K562 (cell line): Measurements from ENCODE around the gene HCFC1R1. TPM values are rescaled to one million over a fixed set of nuclear protein-coding genes. Genes with fewer than 3 reads are reported as not detected.

ENCODE experiments used
- ESRRA ChIP-seq: fragments of 450-650 bp; IDR thresholded peaks from 2 replicates; pipeline ENCODE4 v1.6.1; 2014; ENCODE audit warnings: low read depth, mild to moderate bottlenecking, moderate library complexity, borderline replicate concordance
- ETV6 ChIP-seq, 3 experiments: fragments of 150-350 bp in 1 of 3; sonication (generic) in 1 of 3; formaldehyde crosslinking in 1 of 3; IDR thresholded peaks; 2 replicates each; pipeline versions ENCODE4 v1.6.1 to v1.8.0; 2014 to 2022; ENCODE audit warnings: borderline replicate concordance in 2 of 3, low read depth in 2 of 3, antibody characterized with exemption in 1 of 3, low read length in 1 of 3, mild to moderate bottlenecking in 1 of 3, missing genetic modification reagents in 1 of 3
- HLTF ChIP-seq: fragments of 450-650 bp; IDR thresholded peaks from 2 replicates; pipeline ENCODE4 v1.6.1; 2016
- HMGN3 ChIP-seq: IDR thresholded peaks from 2 replicates; pipeline ENCODE4 v1.6.1; 2011; ENCODE audit warnings: borderline replicate concordance, low read depth, mild to moderate bottlenecking, mixed read lengths, low read length; ENCODE audit not compliant: insufficient read length; ENCODE audit errors: extremely low read depth
- IFI16 ChIP-seq: fragments of 250-450 bp; sonication (Bioruptor Pico); IDR thresholded peaks from 2 replicates; pipeline ENCODE4 v2.1.2; 2022; ENCODE audit warnings: mild to moderate bottlenecking, inconsistent platforms
- KLF1 ChIP-seq: fragments of 450-650 bp; IDR thresholded peaks from 2 replicates; pipeline ENCODE4 v1.6.1; 2016; ENCODE audit warnings: missing genetic modification characterization, missing compliant biosample characterization
- NFE2L1 ChIP-seq: fragments of 450-650 bp; IDR thresholded peaks from 2 replicates; pipeline ENCODE4 v1.6.1; 2016; ENCODE audit warnings: missing genetic modification characterization, low read depth, mild to moderate bottlenecking, missing compliant biosample characterization, moderate library complexity, borderline replicate concordance
- ZNF436 ChIP-seq: fragments of 250-450, 450-650 bp; sonication (Bioruptor Pico); formaldehyde crosslinking; IDR thresholded peaks from 2 replicates; pipeline ENCODE4 v1.7.0; 2020; ENCODE audit warnings: mild to moderate bottlenecking
- polyA plus RNA-seq, 8 experiments: library from polyadenylated mRNA; depleted of rRNA in 4 of 8; stranded (reverse) in 5 of 8; unstranded in 3 of 8; fragments of >200 nt; fragmentation: Nextera tagmentation in 2 of 8; fragmentation: Illumina TruSeq in 1 of 8; extraction: Ambion mirVana in 2 of 8; extraction: Trizol in 1 of 8; gene quantifications; 2 replicates each; pipeline versions ENCODE4 v1.2.1 to v1.2.3, GENCODE V29; 2011 to 2014; ENCODE audit warnings: inconsistent platforms in 1 of 8, missing spikeins in 1 of 8
- total RNA-seq, 7 experiments: library from RNA; depleted of rRNA in 6 of 7; stranded (reverse); fragments of >200 nt in 6 of 7; fragmentation: Illumina TruSeq in 2 of 7; extraction: Trizol in 2 of 7; gene quantifications; 2 replicates each; pipeline versions ENCODE4 v1.2.1 to v1.2.3, GENCODE V29; 2011 to 2021; ENCODE audit warnings: low replicate concordance in 1 of 7
- TF ChIP-seq, protein P1 (sequence below), 2 experiments: fragments of 450-650 bp; IDR thresholded peaks; 2 replicates each; pipeline ENCODE4 v1.6.1; 2016; ENCODE audit warnings: mild to moderate bottlenecking in 2 of 2, borderline replicate concordance in 1 of 2, low read depth in 1 of 2, moderate library complexity in 1 of 2
- TF ChIP-seq, protein P2 (sequence below): fragments of 450-650 bp; IDR thresholded peaks from 2 replicates; pipeline ENCODE4 v1.6.1; 2016; ENCODE audit warnings: antibody characterized with exemption
- TF ChIP-seq, protein P3 (sequence below), 2 experiments: fragments of 450-650 bp in 1 of 2; sonication (generic) in 1 of 2; formaldehyde crosslinking in 1 of 2; IDR thresholded peaks in 1 of 2; conservative IDR thresholded peaks in 1 of 2; 2 replicates each; pipeline versions ENCODE4 v1.6.1 to v1.8.1; 2016 to 2023; ENCODE audit warnings: mild to moderate bottlenecking in 2 of 2, moderate library complexity in 2 of 2, inconsistent platforms in 1 of 2, missing genetic modification reagents in 1 of 2

Gene HCFC1R1
- total and polyA plus RNA-seq, 9 of the 15 experiments (the other 6 are each of a cell fraction or from before 2014, with no cell fraction given): 2.2 to 29.0 (median 11.2) TPM

DNA sequence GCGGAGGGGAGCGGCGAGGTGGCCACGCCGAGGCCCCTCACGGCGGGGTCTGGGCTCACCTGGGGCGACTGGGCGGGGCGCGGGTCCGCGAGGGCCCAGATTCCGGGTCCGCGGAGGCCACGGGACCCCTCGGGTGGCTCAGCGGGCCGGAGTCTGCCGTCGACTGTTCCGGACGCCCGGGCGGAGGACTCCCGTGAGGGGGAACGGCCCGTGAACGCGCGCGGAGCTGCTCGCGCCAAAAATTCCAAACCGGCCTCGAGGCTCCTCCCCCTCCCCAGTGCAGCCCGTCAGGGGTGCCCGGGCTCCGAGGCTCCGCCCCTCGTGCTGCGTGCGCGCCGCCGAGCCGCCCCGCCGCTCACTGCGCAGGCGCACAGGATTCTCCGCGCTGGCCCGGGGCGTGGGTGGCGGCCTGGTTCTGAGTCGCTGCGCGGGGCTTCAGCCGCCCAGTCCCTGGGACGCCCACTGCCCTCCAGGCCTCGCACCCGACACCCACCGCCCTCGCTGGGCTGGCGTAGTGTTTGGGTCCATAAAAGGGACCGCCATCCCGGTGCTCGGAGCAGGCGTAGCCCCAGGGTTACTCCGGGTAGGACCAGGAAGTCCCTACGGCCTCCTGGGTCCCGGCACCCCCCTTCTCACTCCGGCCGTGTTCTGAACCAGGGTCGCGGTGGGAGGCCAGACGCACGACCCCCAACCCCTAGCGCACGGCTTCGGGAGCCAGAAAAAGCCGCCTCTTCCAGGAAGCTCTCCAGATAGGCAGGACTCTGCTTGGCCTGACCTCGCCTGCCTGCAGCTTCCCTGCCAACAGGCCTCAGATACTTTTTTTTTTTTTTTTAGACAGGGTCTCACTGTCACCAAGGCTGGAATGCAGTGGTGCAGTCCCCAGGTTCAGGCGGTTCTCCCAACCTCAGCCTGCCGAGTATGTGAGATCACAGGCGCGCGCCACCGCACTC lies 43.2 kb downstream of the HCFC1R1 start, which contains the start of gene PKMYT1 (continued):
- TF ChIP-seq ESRRA (peak; percentile 30; the same call in 1 of the 2 replicates), HLTF (no peak), KLF1 (tag) (0 out of 2 replicates have a peak, but pooled peaks have one; percentile 47), ETV6 (IDR thresholded peaks at IDR 0.05; ENCODE audit: borderline replicate concordance in 1 of 2, low read depth in 2 of 2, low read length in 1 of 2) (no peak), ETV6 (CRISPR knock-in tag; IDR thresholded peaks at IDR 0.05; ENCODE audit: borderline replicate concordance) (no peak; the same call in 1 of the 2 replicates), NFE2L1 (tag) (no peak), HMGN3 (peak; percentile 59), IFI16 (CRISPR knock-in tag) (no peak), ZNF436 (peak; percentile 85)
- TF ChIP-seq, protein P1, sequence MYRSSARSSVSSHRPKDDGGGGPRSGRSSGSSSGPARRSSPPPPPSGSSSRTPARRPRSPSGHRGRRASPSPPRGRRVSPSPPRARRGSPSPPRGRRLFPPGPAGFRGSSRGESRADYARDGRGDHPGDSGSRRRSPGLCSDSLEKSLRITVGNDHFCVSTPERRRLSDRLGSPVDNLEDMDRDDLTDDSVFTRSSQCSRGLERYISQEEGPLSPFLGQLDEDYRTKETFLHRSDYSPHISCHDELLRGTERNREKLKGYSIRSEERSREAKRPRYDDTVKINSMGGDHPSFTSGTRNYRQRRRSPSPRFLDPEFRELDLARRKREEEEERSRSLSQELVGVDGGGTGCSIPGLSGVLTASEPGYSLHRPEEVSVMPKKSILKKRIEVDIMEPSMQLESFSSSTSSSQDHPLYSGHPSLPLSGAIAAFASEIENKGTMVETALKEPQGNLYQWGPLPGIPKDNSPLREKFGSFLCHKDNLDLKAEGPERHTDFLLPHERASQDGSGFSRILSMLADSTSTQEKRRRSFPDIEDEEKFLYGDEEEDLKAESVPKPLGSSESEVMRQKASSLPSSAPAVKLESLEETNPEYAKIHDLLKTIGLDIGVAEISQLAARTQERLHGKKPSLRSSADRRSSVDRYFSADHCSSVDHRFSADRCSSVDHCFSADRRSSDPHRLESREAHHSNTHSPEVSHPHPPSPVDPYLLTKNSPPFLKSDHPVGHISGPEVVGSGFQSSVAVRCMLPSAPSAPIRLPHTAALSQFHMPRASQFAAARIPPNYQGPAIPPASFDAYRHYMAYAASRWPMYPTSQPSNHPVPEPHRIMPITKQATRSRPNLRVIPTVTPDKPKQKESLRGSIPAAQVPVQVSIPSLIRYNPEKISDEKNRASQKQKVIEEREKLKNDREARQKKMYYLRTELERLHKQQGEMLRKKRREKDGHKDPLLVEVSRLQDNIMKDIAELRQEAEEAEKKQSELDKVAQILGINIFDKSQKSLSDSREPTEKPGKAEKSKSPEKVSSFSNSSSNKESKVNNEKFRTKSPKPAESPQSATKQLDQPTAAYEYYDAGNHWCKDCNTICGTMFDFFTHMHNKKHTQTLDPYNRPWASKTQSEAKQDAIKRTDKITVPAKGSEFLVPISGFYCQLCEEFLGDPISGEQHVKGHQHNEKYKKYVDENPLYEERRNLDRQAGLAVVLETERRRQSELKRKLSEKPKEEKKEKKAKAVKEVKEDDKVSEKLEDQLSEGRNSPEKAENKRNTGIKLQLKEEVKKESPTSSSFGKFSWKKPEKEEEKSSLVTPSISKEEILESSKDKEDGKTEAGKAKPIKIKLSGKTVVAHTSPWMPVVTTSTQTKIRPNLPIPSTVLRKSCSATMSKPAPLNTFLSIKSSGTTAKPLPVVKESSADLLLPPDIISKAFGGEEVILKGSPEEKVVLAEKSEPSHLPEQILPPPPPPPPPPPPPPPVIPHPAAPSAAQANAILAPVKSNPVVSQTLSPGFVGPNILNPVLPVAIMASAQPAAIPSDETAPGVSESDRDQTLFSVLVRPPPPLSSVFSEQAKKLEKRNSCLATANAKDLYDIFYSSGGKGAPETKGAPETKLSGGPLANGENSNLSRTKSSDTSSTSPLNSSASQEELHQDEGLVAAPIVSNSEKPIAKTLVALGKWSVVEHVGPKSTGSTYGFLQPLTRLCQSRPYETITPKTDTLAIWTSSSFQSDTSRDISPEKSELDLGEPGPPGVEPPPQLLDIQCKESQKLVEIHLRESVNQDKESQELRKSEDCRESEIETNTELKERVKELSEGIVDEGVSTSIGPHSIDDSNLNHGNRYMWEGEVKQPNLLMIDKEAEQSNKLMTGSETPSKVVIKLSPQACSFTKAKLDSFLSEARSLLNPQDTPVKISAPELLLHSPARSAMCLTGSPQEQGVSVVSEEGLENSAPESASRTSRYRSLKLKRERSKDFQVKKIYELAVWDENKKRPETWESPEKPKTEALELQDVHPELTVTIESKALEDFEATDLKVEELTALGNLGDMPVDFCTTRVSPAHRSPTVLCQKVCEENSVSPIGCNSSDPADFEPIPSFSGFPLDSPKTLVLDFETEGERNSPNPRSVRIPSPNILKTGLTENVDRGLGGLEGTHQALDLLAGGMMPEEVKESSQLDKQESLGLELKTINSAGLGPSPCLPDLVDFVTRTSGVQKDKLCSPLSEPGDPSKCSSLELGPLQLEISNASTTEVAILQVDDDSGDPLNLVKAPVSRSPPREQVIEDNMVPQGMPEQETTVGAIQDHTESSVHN (IDR thresholded peaks at IDR 0.05; ENCODE audit: borderline replicate concordance in 1 of 2, low read depth in 1 of 2): no peak
- TF ChIP-seq, protein P2, sequence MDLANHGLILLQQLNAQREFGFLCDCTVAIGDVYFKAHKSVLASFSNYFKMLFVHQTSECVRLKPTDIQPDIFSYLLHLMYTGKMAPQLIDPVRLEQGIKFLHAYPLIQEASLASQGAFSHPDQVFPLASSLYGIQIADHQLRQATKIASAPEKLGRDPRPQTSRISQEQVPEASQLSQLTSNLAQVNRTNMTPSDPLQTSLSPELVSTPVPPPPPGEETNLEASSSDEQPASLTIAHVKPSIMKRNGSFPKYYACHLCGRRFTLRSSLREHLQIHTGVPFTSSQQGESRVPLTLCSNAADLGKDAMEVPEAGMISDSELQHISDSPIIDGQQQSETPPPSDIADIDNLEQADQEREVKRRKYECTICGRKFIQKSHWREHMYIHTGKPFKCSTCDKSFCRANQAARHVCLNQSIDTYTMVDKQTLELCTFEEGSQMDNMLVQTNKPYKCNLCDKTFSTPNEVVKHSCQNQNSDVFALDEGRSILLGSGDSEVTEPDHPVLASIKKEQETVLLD: peak; percentile 81; the same call in 1 of the 2 replicates
- TF ChIP-seq, protein P3, sequence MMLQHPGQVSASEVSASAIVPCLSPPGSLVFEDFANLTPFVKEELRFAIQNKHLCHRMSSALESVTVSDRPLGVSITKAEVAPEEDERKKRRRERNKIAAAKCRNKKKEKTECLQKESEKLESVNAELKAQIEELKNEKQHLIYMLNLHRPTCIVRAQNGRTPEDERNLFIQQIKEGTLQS (IDR thresholded peaks at IDR 0.05): no peak
- TF ChIP-seq, protein P3 (CRISPR knock-in tag; conservative IDR thresholded peaks at IDR 0.05): 0 out of 2 replicates have a peak, but pooled peaks have one; percentile 12
